Measurements from ENCODE around the gene XYLT1. TPM values are rescaled to one million over a fixed set of nuclear protein-coding genes. Genes with fewer than 3 reads are reported as not detected.

XYLT1 gene
- total and polyA plus RNA-seq, 9 of the 15 experiments (the other 6 are each of a cell fraction or from before 2014, with no cell fraction given): 0.03 to 0.09 (median 0.08) TPM; not detected in 6

DNA sequence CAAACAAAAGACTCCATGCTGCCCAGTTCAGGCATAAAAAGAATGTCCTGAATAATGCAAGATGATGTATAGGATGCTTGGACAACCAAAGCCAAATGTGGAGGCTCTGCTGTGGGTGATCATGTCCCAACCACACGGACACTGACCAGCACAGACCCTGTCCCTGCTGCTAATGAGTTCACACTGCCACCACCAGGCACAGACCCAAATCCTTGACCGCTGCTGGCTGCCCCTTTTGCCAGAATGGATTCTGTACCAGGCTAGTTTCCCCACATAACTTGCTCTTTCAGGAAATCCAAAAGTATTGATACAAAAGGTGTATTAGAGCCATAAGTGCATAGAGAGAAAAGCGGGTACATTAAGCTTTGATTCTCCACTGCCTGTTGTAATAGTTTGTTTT, 60.9 kb downstream of the XYLT1 start:
- ChIA-PET CTCF (ENCODE audit: low intra/inter-chr PET ratio) (no interaction called here), POLR2A (no interaction called here)
- Histone ChIP-seq H2AFZ (ENCODE audit: low read depth, low read length) (no peak overlapping the region), H3K36me3 (ENCODE audit: control insufficient read depth, insufficient read depth, low read length) (no peaks in the 10 kb centered on the region), H3K9me1 (ENCODE audit: control insufficient read depth, insufficient read depth, low read length) (no peaks in the 10 kb centered on the region), H3K4me3 (no peak overlapping the region), H3K79me2 (ENCODE audit: control insufficient read depth, insufficient read depth, low read length) (no peaks in the 10 kb centered on the region), H3K9me3 (replicated peaks; ENCODE audit: control insufficient read depth, insufficient read depth, low read depth, low read length) (no peaks in the 10 kb centered on the region), H3K4me1 (replicated peaks in 1 of 2; ENCODE audit: control insufficient read depth in 2 of 2, insufficient read depth in 2 of 2, low read length in 2 of 2) (no peaks in the 10 kb centered on the region), H3K4me2 (ENCODE audit: insufficient read depth, low read length) (no peak overlapping the region), H3K9ac (ENCODE audit: insufficient read depth in 1 of 2, low read depth in 2 of 2, low read length in 2 of 2) (no peak overlapping the region), H4K20me1 (replicated peaks; ENCODE audit: control insufficient read depth, insufficient read depth, low read length) (peaks cover 3% of the 10 kb centered on the region; the same call in 1 of the 2 replicates), H3K27me3 (ENCODE audit: control insufficient read depth in 2 of 2, insufficient read depth in 2 of 2, low read length in 2 of 2) (peaks cover 2 to 18% of the 10 kb centered on the region in 2 experiments; a peak in 3 of 5 replicates), H3K27ac (ENCODE audit: extremely low read depth, low read depth, low read length) (no peak overlapping the region)
- no peak for TF ChIP-seq HNRNPH1 (optimal IDR thresholded peaks at IDR 0.05; ENCODE audit: low read depth, low read length)
- TF ChIP-seq ZNF384 (IDR thresholded peaks at IDR 0.05; ENCODE audit: low read depth, low read length): no peak
- TF ChIP-seq ZNF3 (CRISPR knock-in tag; IDR thresholded peaks at IDR 0.05): no peak
- TF ChIP-seq HMGN3 (IDR thresholded peaks at IDR 0.05; ENCODE audit: borderline replicate concordance, extremely low read depth, insufficient read length, low read depth, low read length): no peak
- no peak for TF ChIP-seq ZNF212 (CRISPR knock-in tag; IDR thresholded peaks at IDR 0.05)
- TF ChIP-seq, protein P1, sequence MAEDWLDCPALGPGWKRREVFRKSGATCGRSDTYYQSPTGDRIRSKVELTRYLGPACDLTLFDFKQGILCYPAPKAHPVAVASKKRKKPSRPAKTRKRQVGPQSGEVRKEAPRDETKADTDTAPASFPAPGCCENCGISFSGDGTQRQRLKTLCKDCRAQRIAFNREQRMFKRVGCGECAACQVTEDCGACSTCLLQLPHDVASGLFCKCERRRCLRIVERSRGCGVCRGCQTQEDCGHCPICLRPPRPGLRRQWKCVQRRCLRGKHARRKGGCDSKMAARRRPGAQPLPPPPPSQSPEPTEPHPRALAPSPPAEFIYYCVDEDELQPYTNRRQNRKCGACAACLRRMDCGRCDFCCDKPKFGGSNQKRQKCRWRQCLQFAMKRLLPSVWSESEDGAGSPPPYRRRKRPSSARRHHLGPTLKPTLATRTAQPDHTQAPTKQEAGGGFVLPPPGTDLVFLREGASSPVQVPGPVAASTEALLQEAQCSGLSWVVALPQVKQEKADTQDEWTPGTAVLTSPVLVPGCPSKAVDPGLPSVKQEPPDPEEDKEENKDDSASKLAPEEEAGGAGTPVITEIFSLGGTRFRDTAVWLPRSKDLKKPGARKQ (CRISPR knock-in tag; IDR thresholded peaks at IDR 0.05): no peak
- TF ChIP-seq XRCC3 (IDR thresholded peaks at IDR 0.05): no peak
- TF ChIP-seq RBM17 (IDR thresholded peaks at IDR 0.05; ENCODE audit: borderline replicate concordance, low read depth, low read length): no peak
- TF ChIP-seq COPS2 (conservative IDR thresholded peaks at IDR 0.05): no peak
- TF ChIP-seq ZC3H11A (IDR thresholded peaks at IDR 0.05; ENCODE audit: low read depth, low read length): no peak
- no peak for TF ChIP-seq NFATC3 (IDR thresholded peaks at IDR 0.05)
- no peak for TF ChIP-seq E2F3 (CRISPR knock-in tag; IDR thresholded peaks at IDR 0.05)
- no peak for TF ChIP-seq CREB1 (IDR thresholded peaks at IDR 0.05)
- no peak for TF ChIP-seq CREB1 (CRISPR knock-in tag; IDR thresholded peaks at IDR 0.05)
- no peak for TF ChIP-seq PYGO2 (tag; IDR thresholded peaks at IDR 0.05)
- TF ChIP-seq, protein P2, sequence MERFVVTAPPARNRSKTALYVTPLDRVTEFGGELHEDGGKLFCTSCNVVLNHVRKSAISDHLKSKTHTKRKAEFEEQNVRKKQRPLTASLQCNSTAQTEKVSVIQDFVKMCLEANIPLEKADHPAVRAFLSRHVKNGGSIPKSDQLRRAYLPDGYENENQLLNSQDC (CRISPR knock-in tag; IDR thresholded peaks at IDR 0.05): no peak
- no peak for TF ChIP-seq PRPF4 (IDR thresholded peaks at IDR 0.05; ENCODE audit: insufficient read depth, low read depth, low read length, poor library complexity, severe bottlenecking)
- TF ChIP-seq, protein P3, sequence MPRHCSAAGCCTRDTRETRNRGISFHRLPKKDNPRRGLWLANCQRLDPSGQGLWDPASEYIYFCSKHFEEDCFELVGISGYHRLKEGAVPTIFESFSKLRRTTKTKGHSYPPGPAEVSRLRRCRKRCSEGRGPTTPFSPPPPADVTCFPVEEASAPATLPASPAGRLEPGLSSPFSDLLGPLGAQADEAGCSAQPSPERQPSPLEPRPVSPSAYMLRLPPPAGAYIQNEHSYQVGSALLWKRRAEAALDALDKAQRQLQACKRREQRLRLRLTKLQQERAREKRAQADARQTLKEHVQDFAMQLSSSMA (CRISPR knock-in tag; IDR thresholded peaks at IDR 0.05): no peak
- in situ Hi-C loops (cut with MboI) (no loop called here), intact Hi-C loops (cut with micrococcal nuclease) (no loop called here)
- no TSS peak for BruUV-seq (replicated peaks)
- DNase-seq (ENCODE audit: extremely low read depth in 1 of 4, low spot score in 3 of 4) (no peak), FAIRE-seq (no peak), ATAC-seq (no peak)
- 6% methylated on average over 3 of the region's 3 CpGs for WGBS (ENCODE audit: insufficient coverage, low coverage, missing lambda C conversion rate)

Data from K562 (cell line).